ENCODE measurements around the gene CNTN5.
"Not testable (repeated sequence)": the region's sequence is repeated elsewhere in the genome, so short reads cannot be mapped to it uniquely, and the experiment has no call there.

CNTN5 gene

GRCh38 chr11:99814738-99815137 is 794.0 kb downstream of the CNTN5 start:
- peak; percentile 54 for TF ChIP-seq CTCF (conservative IDR thresholded peaks at IDR 0.05)
- H3K27ac ChIP-seq: no peak overlapping the region

- TF ChIP-seq CTCF (conservative IDR thresholded peaks at IDR 0.05): no peak
- H3K27ac ChIP-seq: no peak overlapping the region
Observed at GRCh38 chr11:99818991-99819390, 798.2 kb downstream of the CNTN5 start.

GRCh38 chr11:99822846-99823565 is 802.3 kb downstream of the CNTN5 start:
- H3K27ac ChIP-seq: no peak overlapping the region
- no peak for TF ChIP-seq CTCF (conservative IDR thresholded peaks at IDR 0.05)

GRCh38 chr11:99836739-99837138 is 816.0 kb downstream of the CNTN5 start:
- not testable (repeated sequence) for H3K27ac ChIP-seq

- no peak for TF ChIP-seq CTCF (conservative IDR thresholded peaks at IDR 0.05)
- no peak overlapping the region for H3K27ac ChIP-seq
Observed at GRCh38 chr11:99841885-99842284, 821.1 kb downstream of the CNTN5 start.

- TF ChIP-seq CTCF (conservative IDR thresholded peaks at IDR 0.05): no peak
- H3K27ac ChIP-seq: no peak overlapping the region
Observed at GRCh38 chr11:99865951-99866350, 845.2 kb downstream of the CNTN5 start.

GRCh38 chr11:99881610-99882009 is 860.9 kb downstream of the CNTN5 start:
- TF ChIP-seq CTCF (conservative IDR thresholded peaks at IDR 0.05): no peak
- no peak overlapping the region for H3K27ac ChIP-seq

- H3K27ac ChIP-seq: no peak overlapping the region
- TF ChIP-seq CTCF (conservative IDR thresholded peaks at IDR 0.05): no peak
Observed at GRCh38 chr11:99884750-99885149, 864.0 kb downstream of the CNTN5 start.

Measured in VCaP (cell line).